ENCODE data around the gene TEDC2.
A peak's percentile ranks its signal among the peaks of the same experiment; 100 is the strongest.
"Not testable (repeated sequence)": the region's sequence is repeated elsewhere in the genome, so short reads cannot be mapped to it uniquely, and the experiment has no call there.

The TEDC2 gene, protein sequence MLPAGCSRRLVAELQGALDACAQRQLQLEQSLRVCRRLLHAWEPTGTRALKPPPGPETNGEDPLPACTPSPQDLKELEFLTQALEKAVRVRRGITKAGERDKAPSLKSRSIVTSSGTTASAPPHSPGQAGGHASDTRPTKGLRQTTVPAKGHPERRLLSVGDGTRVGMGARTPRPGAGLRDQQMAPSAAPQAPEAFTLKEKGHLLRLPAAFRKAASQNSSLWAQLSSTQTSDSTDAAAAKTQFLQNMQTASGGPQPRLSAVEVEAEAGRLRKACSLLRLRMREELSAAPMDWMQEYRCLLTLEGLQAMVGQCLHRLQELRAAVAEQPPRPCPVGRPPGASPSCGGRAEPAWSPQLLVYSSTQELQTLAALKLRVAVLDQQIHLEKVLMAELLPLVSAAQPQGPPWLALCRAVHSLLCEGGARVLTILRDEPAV

GRCh38 chr16:2459647-2460390 lies at the start of gene TEDC2:
Gene TEDC2, plus strand, starts transcription at chr16:2460109. Its CDS starts 36 bp downstream, at chr16:2460145.
- peak; percentile 96 for DNase-seq (ENCODE audit: low spot score)

GRCh38 chr16:2415085-2415484 lies 44.8 kb upstream of the TEDC2 start:
- DNase-seq (ENCODE audit: low spot score) = no peak

GRCh38 chr16:2420035-2420434 lies 39.9 kb upstream of the TEDC2 start:
- no peak for DNase-seq (ENCODE audit: low spot score)

DNA sequence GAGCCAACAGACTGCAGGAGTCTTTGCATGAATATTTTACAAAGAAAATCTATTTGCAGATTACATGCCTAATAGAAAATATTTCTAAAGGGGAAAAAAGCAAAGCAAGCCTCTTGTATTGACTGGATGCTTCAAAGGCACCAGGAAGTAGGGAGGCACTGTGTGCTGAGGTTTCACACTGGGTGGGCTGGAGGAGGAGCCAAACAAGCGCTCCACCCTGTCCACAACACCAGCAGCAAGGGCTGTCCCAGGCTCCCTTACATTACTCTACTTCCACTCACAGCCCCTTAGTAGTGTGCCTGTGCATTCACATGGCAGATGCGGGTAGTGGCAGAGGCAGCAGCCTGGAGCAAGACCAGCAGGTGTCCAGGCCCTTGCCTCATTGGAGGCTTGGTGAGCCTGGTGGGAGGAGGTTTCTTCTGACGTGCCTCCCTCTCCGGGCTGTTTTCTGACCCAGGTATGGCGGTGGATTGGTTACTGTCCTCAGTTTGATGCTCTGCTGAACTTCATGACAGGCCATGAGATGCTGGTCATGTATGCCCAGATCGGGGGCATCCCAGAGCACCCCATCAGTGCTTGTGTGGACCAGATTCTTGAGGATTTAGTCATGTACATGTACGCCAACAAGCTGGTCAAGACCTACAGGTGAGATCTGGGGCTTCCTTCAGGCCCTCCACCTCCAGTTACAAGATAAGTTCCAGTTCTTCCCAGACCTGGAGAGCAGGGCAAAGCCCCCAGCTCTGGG lies 37.6 kb upstream of the TEDC2 start:
- no peak for DNase-seq (ENCODE audit: low spot score)

GRCh38 chr16:2424061-2425007 lies 35.6 kb upstream of the TEDC2 start:
- DNase-seq (ENCODE audit: low spot score) = no peak

GRCh38 chr16:2425008-2425518 lies 34.8 kb upstream of the TEDC2 start:
- no peak for DNase-seq (ENCODE audit: low spot score)

DNA sequence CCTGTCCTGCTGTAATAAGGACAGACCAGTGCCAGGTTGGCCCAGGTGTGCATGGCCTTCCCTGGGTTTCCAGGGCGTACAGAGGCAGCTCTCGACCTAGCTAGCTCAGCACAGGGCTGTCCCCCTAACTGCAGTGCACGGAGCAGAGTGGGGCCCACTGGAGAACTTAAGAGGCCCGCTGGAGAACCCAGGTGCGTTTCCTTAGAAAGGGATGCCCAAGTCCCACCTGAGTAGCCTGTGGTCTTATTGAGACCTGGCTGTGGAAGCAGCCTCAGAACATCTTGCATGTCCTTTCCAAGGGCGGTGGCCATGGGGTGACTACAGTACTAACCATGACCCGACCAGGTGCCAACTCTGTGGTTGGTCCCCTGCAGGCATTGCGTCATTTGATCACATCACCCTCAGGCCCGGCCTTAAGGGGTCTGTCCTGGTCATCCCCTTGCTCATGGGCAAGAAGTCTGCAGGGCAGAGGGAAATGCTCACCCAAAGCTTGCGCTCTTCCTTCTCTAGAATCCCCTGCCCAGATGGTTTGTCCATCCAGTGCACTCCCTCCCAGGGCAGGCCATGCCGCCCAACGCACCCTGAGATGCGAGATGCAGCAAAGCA lies 34.0 kb upstream of the TEDC2 start:
- DNase-seq (ENCODE audit: low spot score) = no peak

DNA sequence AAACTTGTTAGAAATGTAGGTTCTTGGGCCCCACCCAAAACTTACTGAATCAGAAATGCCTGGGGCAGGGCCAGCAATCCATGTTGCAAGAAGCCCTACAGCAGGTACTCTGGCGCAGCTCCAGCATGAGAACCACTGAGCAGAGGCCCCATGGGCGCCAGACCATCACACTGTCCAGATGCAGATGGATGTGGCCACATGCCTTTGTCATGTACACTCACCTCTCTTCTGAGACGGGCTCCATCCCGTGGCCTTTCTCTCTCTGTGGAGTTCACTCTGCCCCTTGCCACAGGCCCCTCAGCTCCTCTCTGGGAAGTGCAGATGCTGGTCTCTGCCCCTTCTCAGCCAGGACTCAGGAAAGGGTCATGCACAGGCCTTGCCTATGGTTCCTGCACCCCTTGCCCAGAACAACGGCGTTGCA lies 33.0 kb upstream of the TEDC2 start:
- DNase-seq (ENCODE audit: low spot score) = no peak

GRCh38 chr16:2427526-2427925 lies 32.4 kb upstream of the TEDC2 start:
- no peak for DNase-seq (ENCODE audit: low spot score)

- DNase-seq (ENCODE audit: low spot score) = no peak
These were observed 31.7 kb upstream of the TEDC2 start for GRCh38 chr16:2428051-2428783.

DNA sequence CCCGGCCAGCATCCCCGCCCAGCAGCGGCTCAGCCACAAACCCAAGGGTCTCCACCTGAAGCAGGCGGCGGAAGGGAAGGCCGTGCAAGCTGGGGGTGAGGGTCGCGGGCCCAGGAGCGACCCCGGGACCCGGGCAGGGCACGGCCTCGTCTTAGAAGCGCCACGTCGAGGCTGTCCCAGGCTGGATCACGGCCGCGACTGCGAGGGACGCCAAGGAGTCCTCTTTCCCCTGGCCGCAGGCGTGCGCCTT lies 31.2 kb upstream of the TEDC2 start:
- no peak for DNase-seq (ENCODE audit: low spot score)

DNA sequence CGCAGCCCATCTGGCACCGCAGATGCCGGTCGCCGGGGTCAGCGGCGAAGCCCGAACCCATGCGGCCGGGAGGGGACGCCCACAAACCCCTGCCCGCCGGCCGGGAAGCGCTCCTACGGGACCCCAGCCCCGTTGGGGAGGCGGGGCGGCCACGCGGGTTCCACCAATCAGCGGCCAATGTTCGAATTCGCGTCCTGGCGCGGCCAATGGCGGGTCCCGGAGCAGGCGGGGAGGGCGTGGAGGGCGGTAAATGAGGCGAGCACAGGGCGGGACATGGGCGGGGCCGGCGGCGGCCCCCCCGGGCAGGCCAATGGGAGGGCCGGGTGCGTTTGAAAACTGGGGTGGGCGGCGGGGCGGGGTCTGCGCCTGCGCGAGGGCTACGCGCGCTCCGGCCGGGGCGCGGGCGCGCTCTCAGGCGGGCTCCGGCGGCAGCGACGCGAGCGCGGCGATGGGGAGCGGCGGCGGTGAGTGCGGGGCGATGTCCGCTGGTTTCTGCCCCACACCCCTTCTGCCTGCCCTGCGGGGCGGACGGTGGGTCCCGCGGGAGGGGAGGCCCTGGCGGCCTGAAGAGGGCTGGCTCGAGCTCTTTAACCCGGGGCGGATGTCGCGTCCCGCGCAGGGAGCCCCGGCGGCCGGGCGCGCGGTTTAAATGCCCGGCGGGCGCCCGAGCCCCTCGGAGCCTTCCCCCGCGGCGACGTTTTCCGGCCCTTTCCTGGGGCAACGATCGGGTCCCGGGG lies 30.7 kb upstream of the TEDC2 start, which contains the start of gene CCNF:
CCNF (plus strand) TSS at position 414 of the 737 bp plus-strand sequence; CDS start at position 449, 35 bp downstream.
- DNase-seq (ENCODE audit: low spot score) = peak; percentile 99

- DNase-seq (ENCODE audit: low spot score) = no peak
These were observed 29.9 kb upstream of the TEDC2 start for GRCh38 chr16:2429771-2430663.

- DNase-seq (ENCODE audit: low spot score) = no peak
These were observed 27.6 kb upstream of the TEDC2 start for GRCh38 chr16:2432286-2432685.

DNA sequence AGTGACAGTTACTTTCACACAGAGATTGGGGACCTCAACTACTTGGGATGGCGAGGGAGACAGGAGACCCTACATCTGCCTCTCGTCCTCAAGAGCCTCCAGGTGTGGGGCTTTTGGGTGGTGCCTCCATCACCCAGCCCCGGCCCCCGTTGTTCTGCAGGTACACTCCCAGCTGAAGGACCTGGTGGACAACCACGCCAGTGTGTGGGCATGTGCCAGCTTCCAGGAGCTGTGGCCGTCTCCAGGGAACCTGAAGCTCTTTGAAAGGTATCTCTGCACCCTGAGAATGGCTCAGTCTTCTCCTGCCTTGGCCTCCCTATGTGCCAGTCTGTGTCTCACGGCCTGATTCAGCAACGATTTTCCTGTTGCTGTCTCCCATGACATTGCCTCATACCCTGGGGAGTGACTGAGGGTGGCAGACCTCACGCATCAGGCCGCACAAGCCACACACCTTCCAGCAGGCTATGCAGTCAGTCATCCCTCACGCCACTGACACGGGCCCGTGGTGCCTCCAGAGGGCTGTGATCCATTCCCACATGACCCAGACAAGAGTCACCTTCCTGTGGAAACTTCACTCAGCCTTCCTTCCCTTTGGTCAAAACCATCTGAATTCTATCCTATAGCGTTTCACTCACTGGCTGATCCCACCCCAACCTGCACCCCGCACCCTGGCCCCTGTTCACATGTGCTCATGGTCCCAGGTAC lies 27.0 kb upstream of the TEDC2 start:
- DNase-seq (ENCODE audit: low spot score) = no peak

- not testable (repeated sequence) for DNase-seq (ENCODE audit: low spot score)
These were observed 24.7 kb upstream of the TEDC2 start for GRCh38 chr16:2435236-2435635.

GRCh38 chr16:2436110-2436509 lies 23.8 kb upstream of the TEDC2 start:
- DNase-seq (ENCODE audit: low spot score) = no peak

Measured in left forelimb (tissue), 1 donor.